ENCODE measurements around the gene PKIB.
A peak's percentile ranks its signal among the peaks of the same experiment; 100 is the strongest.

Gene PKIB

GRCh38 chr6:122754191-122754731, 144.1 kb downstream of the PKIB start:
- Mint-ChIP-seq H3K27me3 (no peaks in the 10 kb centered on the region), H3K9me3 (peaks cover 13% of the 10 kb centered on the region), H3K27ac (peak overlapping the region; percentile 20), H3K36me3 (ENCODE audit: low read depth) (no peaks in the 10 kb centered on the region), H3K4me1 (ENCODE audit: low read depth) (peaks cover 39% of the 10 kb centered on the region), H3K4me3 (no peak overlapping the region)
- intact Hi-C loops (cut with micrococcal nuclease) = no loop called here

- H3K4me1 Mint-ChIP-seq (ENCODE audit: low read depth) = peaks cover 42% of the 10 kb centered on the region
- peaks cover 13% of the 10 kb centered on the region for H3K9me3 Mint-ChIP-seq
- intact Hi-C loops (cut with micrococcal nuclease) = loop anchor here (5.0 kb wide), 1 partner anchor 36 kb away; no protein-coding TSS in a partner anchor
- H3K27me3 Mint-ChIP-seq = no peaks in the 10 kb centered on the region
- H3K36me3 Mint-ChIP-seq (ENCODE audit: low read depth) = no peaks in the 10 kb centered on the region
- H3K4me3 Mint-ChIP-seq = no peak overlapping the region
- H3K27ac Mint-ChIP-seq = no peak overlapping the region
Observed at GRCh38 chr6:122755901-122756300, 145.7 kb downstream of the PKIB start.

- no peak overlapping the region for H3K4me3 Mint-ChIP-seq
- no peaks in the 10 kb centered on the region for H3K36me3 Mint-ChIP-seq (ENCODE audit: low read depth)
- intact Hi-C loops (cut with micrococcal nuclease) = loop anchor here (5.0 kb wide), 1 partner anchor 33 kb away; no protein-coding TSS in a partner anchor
- peaks cover 13% of the 10 kb centered on the region for H3K9me3 Mint-ChIP-seq
- peaks cover 30% of the 10 kb centered on the region for H3K4me1 Mint-ChIP-seq (ENCODE audit: low read depth)
- H3K27ac Mint-ChIP-seq = no peak overlapping the region
- no peaks in the 10 kb centered on the region for H3K27me3 Mint-ChIP-seq
Observed at GRCh38 chr6:122758927-122759334, 148.7 kb downstream of the PKIB start.

- no peak overlapping the region for H3K27ac Mint-ChIP-seq
- no peaks in the 10 kb centered on the region for H3K36me3 Mint-ChIP-seq (ENCODE audit: low read depth)
- H3K9me3 Mint-ChIP-seq = peaks cover under 1% of the 10 kb centered on the region
- peaks cover 17% of the 10 kb centered on the region for H3K4me1 Mint-ChIP-seq (ENCODE audit: low read depth)
- intact Hi-C loops (cut with micrococcal nuclease) = no loop called here
- no peak overlapping the region for H3K4me3 Mint-ChIP-seq
- H3K27me3 Mint-ChIP-seq = no peaks in the 10 kb centered on the region
Observed at GRCh38 chr6:122760330-122760729, 150.1 kb downstream of the PKIB start.

- Mint-ChIP-seq H3K4me1 (ENCODE audit: low read depth) (peaks cover 24% of the 10 kb centered on the region), H3K4me3 (no peak overlapping the region), H3K27ac (no peak overlapping the region), H3K9me3 (no peaks in the 10 kb centered on the region), H3K36me3 (ENCODE audit: low read depth) (no peaks in the 10 kb centered on the region), H3K27me3 (no peaks in the 10 kb centered on the region)
- intact Hi-C loops (cut with micrococcal nuclease) = no loop called here
Observed at GRCh38 chr6:122766256-122766655, 156.1 kb downstream of the PKIB start.

- peaks cover 29% of the 10 kb centered on the region for H3K4me1 Mint-ChIP-seq (ENCODE audit: low read depth)
- no peak overlapping the region for H3K27ac Mint-ChIP-seq
- no peaks in the 10 kb centered on the region for H3K36me3 Mint-ChIP-seq (ENCODE audit: low read depth)
- intact Hi-C loops (cut with micrococcal nuclease) = no loop called here
- H3K9me3 Mint-ChIP-seq = no peaks in the 10 kb centered on the region
- H3K4me3 Mint-ChIP-seq = no peak overlapping the region
- peaks cover 1% of the 10 kb centered on the region for H3K27me3 Mint-ChIP-seq
Observed at GRCh38 chr6:122770835-122771601, 160.8 kb downstream of the PKIB start.

- H3K4me3 Mint-ChIP-seq = no peak overlapping the region
- no peaks in the 10 kb centered on the region for H3K9me3 Mint-ChIP-seq
- H3K27me3 Mint-ChIP-seq = peaks cover 1% of the 10 kb centered on the region
- H3K4me1 Mint-ChIP-seq (ENCODE audit: low read depth) = peaks cover 25% of the 10 kb centered on the region
- no peak overlapping the region for H3K27ac Mint-ChIP-seq
- no peaks in the 10 kb centered on the region for H3K36me3 Mint-ChIP-seq (ENCODE audit: low read depth)
- intact Hi-C loops (cut with micrococcal nuclease) = no loop called here
Observed at GRCh38 chr6:122772724-122773415, 162.7 kb downstream of the PKIB start.
